Fibroblast of skin of right biceps (primary cell): ENCODE results near the gene NAALAD2.
"Not testable (repeated sequence)": the region's sequence is repeated elsewhere in the genome, so short reads cannot be mapped to it uniquely, and the experiment has no call there.

ENCODE experiments used
- DNase-seq: peaks from one replicate; pipeline ENCODE4 v3.0.0-alpha.2; 2013

Gene NAALAD2

GRCh38 chr11:90134478-90135003, at the start of gene NAALAD2:
Gene NAALAD2 (plus strand): TSS chr11:90134663. CDS start chr11:90134759, 96 bp downstream.
- peak; percentile 56 for DNase-seq

GRCh38 chr11:90085650-90086049, 48.8 kb upstream of the NAALAD2 start, which contains the start of gene UBTFL1:
Gene UBTFL1 (plus strand): TSS chr11:90085950. CDS start chr11:90085950, 0 bp downstream.
- DNase-seq, result not testable (repeated sequence)

- DNase-seq, result not testable (repeated sequence)
Measured at GRCh38 chr11:90088731-90089130, 45.7 kb upstream of the NAALAD2 start.

GRCh38 chr11:90095230-90095924, 39.1 kb upstream of the NAALAD2 start:
- not testable (repeated sequence) for DNase-seq

GRCh38 chr11:90098261-90098660, 36.2 kb upstream of the NAALAD2 start:
- not testable (repeated sequence) for DNase-seq

GRCh38 chr11:90100431-90100830, 34.0 kb upstream of the NAALAD2 start:
- no peak for DNase-seq

- no peak for DNase-seq
Measured at GRCh38 chr11:90113541-90113940, 20.9 kb upstream of the NAALAD2 start.

GRCh38 chr11:90120191-90120590, 14.3 kb upstream of the NAALAD2 start:
- DNase-seq, result no peak

GRCh38 chr11:90124371-90124770, 10.1 kb upstream of the NAALAD2 start:
- DNase-seq, result no peak

- no peak for DNase-seq
Measured at GRCh38 chr11:90124946-90125345, 9.5 kb upstream of the NAALAD2 start.

- no peak for DNase-seq
Measured at GRCh38 chr11:90133560-90134477, 644 bp upstream of the NAALAD2 start.

- peak; percentile 1 for DNase-seq
Measured at GRCh38 chr11:90135016-90135415, 553 bp downstream of the NAALAD2 start.

- no peak for DNase-seq
Measured at GRCh38 chr11:90148900-90149299, 14.4 kb downstream of the NAALAD2 start.

GRCh38 chr11:90166982-90167573, 32.6 kb downstream of the NAALAD2 start:
- DNase-seq, result not testable (repeated sequence)

GRCh38 chr11:90167704-90168103, 33.2 kb downstream of the NAALAD2 start:
- not testable (repeated sequence) for DNase-seq

GRCh38 chr11:90168571-90168970, 34.1 kb downstream of the NAALAD2 start:
- DNase-seq, result no peak

- no peak for DNase-seq
Measured at GRCh38 chr11:90171359-90171758, 36.9 kb downstream of the NAALAD2 start.

GRCh38 chr11:90176069-90176468, 41.6 kb downstream of the NAALAD2 start:
- DNase-seq, result no peak

- no peak for DNase-seq
Measured at GRCh38 chr11:90178751-90179150, 44.3 kb downstream of the NAALAD2 start.

- no peak for DNase-seq
Measured at GRCh38 chr11:90179923-90180322, 45.5 kb downstream of the NAALAD2 start.

GRCh38 chr11:90187839-90188238, 53.4 kb downstream of the NAALAD2 start:
- DNase-seq, result no peak

GRCh38 chr11:90189011-90189410, 54.5 kb downstream of the NAALAD2 start:
- no peak for DNase-seq
